Stimulated activated CD8-positive, alpha-beta memory T cell treated with anti-CD3 and anti-CD28 coated beads, Interleukin-7, amount 100 ng/mL, for 48 hours (primary cell): ENCODE measurements around the gene PLP2.
"Not testable (repeated sequence)": the region's sequence is repeated elsewhere in the genome, so short reads cannot be mapped to it uniquely, and the experiment has no call there.

ENCODE experiments used
- DNase-seq, 2 donors: peaks; one replicate each; pipeline ENCODE4 v3.0.0-alpha.2; 2020; ENCODE audit warnings: low read depth in 1 of 2; ENCODE audit errors: extremely low read depth in 1 of 2

Gene PLP2

DNA sequence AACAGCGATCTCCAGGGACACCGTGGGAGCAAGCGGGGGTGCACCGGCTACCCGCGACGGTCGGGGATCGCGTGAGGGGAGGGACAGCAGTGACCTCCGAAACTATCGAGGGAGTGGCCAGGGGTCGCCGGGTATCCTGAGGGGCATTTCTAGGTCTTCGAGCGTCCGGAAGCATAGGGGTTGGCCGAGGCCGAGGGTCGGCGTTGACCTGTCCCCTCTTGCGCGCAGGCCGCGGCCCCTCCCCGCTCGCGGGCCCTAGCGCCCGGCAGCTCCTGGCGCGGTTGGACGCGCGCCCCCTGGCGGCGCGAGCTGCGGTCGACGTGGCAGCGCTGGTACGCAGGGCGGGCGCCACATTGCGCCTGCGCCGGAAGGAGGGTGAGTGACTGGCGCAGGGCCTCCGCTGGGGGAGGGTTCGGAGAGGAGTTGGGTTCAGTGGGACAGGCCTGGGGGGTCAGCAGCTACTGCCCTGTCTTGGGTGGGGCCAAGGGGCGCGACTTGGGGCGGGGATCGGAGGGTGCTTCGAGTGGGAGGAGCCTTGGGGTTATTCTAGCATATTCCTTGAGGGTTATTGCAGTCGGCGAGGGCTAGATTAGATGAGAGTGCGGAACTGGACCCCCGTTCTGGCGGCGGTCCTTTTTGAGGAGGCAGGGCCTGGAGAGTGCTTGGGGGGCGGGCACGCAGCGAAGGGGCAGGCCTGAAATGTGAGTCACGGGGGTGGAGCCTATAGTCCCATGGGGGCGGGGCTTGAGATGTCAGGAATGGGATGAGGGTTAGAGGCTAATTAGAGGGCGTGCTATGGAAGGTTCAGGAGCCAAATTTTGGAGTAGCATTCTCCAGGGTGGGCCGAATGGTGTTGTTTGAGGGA is 7.9 kb upstream of the PLP2 start:
- DNase-seq = peak; percentile 57 to 62

DNA sequence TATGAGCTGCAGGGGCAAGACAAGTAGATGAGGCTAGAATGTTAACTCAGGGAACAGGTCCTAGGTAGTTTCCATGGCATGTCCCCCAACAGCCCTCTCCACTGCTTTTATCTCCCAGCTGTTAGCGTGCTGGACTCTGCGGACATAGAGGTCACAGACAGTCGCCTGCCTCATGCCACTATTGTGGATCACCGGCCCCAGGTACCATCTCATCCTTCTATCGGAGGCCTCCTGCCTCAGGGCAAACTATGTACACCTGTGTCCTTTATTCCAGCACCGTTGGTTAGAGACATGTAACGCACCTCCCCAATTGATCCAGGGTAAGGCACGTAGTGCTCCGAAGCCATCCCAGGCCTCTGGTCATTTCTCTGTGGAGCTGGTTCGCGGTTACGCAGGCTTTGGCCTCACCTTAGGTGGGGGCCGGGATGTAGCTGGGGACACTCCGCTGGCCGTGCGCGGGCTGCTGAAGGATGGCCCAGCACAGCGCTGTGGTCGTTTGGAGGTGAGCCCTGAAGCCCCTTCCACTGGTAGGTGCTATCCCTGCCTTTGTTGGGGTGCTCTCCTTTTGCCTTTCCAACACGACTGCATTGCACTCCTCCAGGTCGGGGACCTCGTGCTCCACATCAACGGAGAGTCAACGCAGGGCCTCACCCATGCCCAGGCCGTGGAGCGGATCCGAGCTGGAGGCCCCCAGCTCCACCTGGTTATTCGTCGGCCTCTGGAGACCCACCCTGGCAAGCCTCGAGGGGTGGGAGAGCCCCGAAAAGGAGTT is 6.9 kb upstream of the PLP2 start:
- no peak for DNase-seq

DNA sequence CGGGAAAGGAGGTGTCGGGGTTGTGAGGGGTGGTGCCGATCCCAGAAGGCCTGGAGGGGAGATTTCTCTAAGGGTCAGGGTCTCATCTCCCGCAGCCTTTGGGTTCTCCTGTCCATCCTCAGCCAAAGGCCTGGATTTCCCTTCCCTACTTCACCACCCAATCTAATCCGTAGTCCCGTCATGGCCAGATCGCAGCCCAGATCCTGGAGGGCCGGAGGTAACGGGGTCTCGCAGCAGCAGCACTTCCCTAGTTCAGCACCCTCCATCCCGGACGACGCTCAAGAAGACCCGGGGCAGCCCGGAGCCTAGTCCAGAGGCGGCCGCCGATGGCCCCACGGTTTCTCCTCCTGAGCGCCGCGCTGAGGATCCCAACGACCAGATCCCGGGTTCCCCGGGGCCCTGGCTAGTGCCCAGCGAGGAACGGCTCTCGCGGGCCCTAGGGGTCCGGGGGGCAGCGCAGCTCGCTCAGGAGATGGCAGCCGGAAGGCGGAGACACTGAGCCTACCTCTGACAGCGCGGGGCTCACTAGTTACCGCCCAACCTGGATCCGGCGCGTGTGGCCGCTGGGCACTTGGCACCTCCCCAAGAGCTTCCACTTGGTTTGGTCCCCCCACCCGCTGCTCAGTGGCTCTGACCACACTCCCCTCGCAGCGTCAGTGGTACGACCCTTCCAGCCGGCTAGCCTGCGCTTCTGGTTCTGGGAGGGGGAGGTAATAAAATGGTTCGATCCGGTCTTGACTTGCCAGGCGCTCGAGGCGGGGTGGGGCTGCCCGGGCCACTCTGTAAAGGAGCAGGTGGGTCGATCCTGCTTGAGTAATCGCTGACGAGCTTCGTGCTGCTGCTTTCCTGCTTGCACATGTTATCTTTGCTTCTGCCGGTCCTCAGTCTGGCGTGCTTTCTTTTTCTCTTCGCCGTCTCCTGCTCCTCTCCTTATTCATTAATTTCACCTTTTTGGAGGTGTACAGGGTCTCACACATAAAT is 5.5 kb upstream of the PLP2 start:
- DNase-seq = peak; percentile 46 to 63

DNA sequence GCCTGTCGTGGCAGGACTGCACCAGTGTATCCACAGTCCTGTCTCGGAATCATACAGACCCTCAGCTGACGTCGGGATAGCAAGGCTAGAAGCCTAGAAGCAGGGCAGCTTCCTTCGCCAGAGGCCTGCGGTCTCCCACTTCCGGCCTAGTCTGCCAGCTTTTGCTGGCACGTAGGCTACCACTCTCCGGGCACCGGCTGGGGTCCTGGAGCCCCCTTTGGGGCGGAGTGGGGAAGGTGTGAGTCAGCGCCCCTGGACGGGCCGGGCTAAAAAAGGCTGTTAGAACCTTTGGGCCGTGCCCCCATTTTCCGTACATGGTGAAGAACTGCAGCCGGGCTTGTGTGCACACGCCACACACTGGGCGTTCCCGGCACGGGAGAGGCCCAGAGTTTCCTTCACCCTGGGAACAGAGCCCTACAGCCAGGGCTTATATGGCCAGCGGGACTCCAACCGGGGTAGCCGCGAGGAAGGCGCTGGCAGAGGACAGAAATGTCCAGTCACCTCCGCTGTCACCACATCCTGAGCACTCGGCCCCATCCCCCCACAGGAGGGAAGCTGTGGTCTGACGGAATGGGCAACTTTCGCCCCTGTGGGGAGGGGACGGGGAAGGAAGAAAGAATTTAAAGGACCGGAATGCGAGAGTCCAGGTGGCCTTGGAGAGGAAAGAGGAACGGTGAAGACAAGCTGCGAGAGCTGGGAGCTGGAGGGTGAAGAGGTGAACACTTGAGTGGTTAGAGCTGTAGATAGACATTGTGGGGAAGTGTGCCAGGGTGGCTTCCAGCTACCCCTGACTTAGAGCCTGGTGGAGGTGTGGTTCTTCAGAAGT is 4.6 kb upstream of the PLP2 start:
- DNase-seq = peak in 1 of 2 donors; percentile 58

DNA sequence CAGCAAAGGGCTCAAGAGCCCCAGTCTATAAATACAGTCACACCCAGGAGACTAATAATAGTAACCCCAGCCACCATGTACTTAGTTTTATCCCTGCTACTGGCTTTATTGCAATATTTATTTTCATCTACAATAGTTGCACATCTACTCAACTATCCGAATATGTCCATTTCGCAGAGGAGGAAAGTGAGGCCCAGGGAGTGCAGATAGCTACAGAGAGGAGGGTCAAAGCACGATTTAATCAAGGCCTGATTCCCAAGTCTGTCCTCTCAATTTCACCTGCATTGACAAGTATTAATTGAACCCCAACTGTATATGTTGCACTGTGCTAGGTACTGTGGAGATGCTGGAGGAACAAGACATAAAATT is 4.0 kb upstream of the PLP2 start:
- DNase-seq = no peak

DNA sequence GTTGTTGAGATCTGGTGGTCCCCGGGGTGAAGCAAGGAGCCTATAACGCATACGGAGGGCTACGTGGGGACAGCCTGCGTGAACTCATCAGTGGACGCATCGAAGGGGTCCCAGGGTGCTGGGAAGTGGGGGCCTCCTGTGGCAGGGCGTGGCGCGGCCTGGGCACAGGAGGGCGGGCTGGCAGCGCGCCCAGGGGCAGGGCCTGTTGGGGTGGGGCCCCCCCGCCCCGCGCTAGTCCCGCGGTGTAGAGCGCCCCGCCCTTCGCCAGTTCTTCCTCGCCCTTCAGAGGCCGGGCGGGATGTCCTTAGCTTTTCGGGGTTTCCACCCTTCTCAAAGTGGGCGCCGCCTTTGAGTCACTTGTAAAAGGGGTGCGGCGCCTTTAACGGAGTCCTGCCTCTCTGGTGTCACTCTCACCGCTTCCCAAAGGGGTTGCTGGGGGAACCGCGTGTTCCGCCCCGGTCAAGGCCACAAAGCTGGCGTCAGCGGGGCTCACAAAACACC is 632 bp downstream of the PLP2 start:
- DNase-seq = peak; percentile 58 to 71

DNA sequence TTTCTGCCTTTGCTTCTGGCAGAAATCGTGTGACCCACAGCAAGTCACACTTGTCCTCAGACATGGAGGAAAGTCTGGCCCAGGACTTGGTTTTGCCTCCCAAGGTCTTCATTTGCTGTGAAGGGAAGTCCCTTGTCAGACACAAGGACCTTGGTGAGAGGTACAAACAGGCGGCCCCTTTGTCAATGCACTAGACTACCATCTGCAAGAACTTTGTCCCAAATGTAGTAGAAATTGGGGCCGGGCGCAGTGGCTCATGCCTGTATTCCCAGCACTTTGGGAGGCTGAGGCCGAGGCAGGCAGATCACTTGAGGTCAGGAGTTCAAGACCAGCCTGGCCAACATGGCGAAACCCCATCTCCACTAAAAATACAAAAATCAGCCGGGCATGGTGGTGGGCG is 1.8 kb downstream of the PLP2 start:
- DNase-seq = not testable (repeated sequence)

DNA sequence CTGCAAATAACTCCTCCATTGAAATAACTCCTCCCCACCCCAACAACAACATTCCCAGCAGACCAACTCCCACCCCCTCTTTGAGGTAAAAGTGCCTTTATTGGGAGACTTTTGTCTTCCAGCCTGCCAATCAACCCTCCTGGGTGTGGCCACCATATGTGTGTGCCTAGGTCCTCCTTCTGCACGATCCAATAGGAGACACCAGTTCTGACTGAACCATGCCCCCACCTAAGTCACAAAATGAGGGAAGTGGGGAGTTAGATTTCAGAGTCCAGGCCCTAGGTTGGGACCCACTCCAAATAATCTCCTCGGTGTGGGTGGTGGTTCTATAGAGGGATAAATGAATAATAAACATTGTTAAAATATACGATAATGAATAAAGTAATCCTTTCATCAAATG is 3.0 kb downstream of the PLP2 start:
- DNase-seq = no peak

DNA sequence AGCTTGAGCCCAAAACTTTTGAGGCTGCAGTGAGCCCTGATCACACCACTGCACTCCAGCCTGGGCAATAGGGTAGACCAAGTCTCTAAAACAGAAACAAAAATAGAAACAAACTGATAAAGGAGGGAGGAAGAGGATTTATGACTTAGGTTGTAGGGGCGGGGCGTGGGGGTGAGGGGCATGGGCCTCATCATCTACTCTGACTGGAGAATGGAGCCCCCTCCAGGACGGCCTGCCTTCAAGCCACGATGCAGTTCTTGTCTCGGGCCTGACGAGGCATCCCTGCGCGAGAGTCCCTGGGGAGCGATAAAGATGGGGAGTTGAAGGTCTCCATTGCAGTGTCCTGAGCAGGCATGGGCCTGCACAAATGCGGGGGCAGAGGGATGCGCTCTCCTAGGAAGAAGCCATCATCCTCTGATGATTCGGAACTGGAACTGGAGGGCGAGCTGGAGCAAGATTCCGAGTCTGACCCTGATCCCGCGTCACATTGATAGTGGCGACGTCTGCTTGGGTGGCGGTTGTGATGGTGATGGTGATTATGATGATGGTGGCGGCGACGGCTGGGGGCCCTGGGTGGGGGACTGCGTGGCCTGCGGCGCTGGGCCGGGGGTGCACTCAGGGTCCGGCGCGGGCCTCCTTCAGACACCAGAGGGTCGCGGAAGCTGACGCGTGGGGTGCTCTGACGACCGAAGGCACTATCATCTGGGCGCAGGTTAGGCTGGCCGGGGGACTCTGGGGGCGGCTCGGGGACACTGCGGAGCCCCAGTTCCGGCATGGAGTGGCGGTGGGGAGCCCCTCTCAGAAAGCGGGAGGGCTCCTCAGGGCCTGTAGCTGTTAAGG is 4.0 kb downstream of the PLP2 start:
- no peak for DNase-seq

DNA sequence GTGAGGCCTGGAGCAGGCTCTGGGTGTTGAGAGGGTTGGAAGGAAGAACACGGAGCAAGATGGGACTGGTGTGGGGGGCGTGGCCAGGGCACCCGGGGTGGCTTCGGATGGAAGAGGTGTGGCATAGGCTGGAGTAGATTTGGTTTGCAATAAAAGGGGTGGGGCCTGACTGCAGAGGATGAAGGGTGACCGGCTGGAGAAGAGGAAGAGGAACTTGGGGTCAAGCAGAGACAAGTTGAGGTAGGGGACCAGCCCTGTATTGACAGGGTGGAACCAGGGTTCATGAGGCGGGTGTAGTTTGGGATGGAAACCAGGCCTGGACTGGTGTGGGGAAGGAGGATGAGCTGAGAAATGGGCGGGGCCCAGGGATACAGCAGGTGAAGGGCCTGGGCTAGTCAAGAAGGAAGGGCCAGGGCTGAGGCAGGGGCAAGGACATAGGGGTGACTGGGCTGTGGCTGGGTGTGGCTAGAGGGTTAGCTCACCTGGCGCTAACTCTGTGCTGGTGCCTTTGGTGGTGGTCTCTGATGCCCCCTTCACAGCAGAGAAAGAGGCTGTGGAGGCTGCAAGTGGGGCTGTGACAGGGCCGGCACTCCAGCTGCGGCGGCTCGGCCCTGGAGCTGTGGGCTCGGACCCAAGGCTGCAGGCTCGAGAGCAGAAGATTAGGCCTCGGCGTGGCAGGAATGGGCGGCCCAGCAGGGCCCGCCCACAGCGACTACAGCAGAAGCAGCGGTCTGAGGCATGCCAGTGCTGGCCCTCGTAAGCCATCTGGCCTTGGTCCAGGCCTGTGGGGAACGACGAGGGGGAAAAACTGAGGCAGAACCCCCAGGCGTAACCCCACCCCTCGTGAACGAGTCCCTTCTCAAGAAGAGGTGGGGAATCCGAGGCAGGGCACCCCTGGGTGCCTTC is 5.0 kb downstream of the PLP2 start:
- no peak for DNase-seq

DNA sequence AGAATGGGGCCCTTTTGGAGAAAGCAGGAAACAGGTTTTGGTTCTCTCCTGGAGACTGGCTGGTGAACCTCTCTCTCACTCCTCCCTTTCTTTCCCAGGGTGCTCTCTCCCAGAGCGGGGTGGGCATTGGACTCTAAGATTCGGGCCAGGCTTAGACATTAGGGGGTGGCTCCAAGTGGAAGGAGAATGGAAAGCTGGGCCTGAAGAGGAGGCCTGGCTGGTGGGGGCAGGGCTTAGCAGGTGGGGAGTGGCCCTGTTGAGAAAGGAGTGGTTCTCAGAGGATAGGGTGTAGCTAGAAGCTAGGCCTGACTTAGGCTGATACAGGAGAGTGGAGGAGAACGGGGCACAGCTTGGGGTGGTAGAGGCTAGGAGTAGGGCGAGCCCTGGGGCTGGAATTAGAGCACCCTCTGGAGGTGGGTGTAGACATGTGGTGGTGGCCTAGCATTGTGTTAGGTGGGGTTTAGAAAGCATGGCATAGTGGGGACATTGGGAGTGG is 5.7 kb downstream of the PLP2 start:
- no peak for DNase-seq

DNA sequence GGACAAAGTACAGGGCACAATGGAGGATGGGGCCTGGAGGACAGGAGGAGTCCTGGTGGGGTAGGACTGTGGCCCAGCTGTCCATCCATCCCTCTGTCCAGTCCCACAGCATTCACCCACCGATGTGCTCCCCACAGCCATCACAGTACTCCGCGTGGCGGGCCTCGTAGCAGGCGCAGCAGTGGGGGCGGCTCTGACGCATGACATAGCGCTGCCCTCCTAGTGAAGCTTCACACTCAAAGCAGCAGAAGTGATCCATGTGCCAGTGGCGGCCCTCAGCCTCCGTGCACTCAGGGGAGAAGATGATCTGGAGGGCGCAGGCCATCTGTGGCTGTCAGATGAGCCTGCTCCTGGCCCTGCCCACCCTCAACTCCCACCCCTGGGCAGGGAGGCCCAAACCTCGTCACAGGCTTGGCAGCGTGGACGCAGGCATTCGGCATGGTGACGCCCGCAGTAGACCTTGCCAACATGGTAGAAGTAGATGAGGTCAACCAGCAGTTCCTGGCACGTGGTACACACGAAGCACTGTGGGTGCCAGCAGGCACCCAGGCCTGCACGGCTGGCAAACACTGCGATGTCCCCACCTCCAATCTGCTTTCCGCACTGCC is 6.3 kb downstream of the PLP2 start:
- DNase-seq = no peak

DNA sequence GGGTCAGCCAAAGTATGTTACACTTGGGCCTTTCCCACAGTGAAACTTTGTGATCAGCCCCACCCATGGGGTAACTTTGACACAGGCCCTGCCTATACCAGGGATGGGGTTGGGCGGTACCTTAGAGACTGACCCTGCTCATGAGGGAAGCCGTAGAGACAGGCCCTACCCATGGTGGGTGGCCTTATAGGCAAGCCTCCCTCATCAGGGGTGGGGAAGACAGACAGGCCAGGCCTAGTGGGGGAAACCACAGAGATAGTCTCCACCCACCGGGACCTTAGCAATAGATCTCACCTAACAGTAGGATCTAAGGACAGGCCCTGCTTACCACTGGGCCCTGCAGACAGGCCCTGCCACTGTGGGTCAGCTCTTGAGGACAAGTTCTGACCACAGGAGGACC is 6.8 kb downstream of the PLP2 start:
- DNase-seq = no peak

DNA sequence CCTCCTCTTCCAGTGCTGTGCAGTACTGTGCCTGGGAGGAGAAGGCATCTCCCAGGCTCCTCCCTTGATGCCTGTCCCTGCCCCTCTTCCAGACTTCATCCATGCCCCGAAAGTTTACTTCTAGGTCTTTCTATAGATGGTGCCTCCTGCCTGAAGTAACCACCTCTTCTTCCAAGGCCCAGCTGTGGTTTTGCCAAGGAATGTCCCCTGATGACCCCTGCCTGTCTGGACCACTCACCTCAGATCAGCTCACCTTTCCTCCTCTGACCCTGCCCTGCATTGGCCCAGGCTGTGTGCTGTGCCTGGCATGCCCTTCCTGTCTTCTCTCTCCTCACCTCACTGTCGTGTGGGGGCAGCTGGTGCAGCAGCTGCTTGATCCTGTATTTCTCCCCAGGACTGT is 7.7 kb downstream of the PLP2 start:
- no peak for DNase-seq

DNA sequence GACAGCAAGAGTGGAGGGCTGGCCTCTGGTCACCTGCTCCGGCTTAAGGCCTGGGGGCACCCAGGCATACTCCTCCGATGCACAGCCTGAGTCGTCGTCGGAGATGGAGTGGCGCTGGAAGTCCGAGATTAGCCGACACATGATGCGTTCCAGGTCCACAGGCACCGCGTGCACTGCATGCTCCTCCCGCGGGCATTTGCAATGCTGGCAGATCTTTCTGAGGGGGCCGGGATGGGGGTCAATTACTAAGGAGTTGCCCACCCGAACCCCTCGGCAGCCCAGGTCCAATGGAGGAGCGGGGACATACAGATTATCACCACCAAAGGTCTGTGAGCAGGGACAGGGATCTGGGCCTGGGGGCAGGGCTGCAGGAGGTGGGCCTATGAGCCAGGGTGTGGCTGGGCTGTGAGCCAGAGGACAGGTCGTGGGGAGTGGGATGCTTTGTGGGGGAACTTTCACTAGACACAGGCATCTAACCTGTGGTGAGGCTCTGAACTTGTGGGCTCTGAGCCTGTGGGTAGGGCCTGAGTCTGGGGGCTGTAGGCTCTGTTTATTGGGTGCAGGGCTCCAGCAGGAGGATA is 12.1 kb downstream of the PLP2 start:
- no peak for DNase-seq

DNA sequence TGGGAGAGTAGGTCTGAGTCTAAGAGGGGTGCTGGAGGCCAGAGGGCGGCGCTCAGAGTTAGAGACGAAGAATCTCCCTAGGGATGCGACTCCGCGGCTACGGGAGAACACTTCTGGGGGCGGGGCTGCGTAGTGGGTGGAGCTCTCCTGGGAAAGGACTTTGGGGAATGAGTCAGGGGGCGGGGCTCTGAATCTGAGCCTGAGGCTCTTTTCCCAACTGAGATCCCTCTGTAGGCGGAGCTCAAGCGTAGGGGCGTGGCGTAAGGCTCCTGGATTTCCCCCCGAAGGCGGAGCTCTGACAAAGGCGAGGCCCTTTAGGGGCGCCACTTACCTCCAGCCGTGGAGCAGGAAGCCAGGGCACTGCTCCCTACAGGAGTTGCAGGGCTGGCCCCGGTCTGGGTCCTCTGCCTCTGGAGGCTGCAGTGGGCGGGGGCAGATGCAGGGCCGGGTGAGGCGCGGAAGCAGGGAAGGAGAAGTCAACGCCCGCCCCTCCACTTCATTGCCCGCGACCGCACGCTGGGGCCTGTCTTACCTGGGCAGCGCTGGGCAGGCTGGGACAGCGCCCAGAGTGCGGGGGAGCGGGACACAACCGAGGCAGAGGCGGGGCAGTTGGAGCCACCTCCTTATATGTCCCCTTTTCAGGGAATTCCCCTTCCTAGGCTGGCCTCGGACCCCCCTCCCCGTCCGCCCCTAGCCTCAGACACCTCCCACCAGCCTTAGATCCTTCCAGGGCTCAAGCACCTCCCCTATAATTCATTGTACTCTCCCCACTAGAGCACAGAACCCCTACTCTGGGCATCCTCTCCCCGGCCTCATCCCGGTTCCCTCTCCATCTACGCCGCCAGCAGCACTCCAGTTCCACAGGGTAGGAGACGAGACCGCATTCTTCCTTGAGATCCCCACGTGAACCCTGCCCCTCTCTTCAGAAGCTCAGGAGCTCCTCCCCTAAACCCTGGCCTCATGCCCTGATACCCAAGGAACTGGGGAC is 12.9 kb downstream of the PLP2 start:
- no peak for DNase-seq
